HG02642 (cell line): ENCODE results near the gene INS.

Source experiments
- ATAC-seq: cut with Tn5 transposase; IDR thresholded peaks from one replicate; pipeline ENCODE4 v1.9.1; 2021; ENCODE audit warnings: mild to moderate bottlenecking; ENCODE audit not compliant: unreplicated experiment, poor library complexity

The INS gene

GRCh38 chr11:2123628-2123960 lies 37.4 kb downstream of the INS start:
- no peak for ATAC-seq

- ATAC-seq, result no peak
Observed at GRCh38 chr11:2122907-2123627, 37.9 kb downstream of the INS start.

- ATAC-seq, result no peak
Observed at GRCh38 chr11:2122222-2122906, 38.6 kb downstream of the INS start.

- no peak for ATAC-seq
Observed at GRCh38 chr11:2121227-2122130, 39.5 kb downstream of the INS start.

- ATAC-seq, result no peak
Observed at GRCh38 chr11:2120359-2121100, 40.5 kb downstream of the INS start.

GRCh38 chr11:2118677-2119076 lies 42.3 kb downstream of the INS start:
- ATAC-seq, result no peak

- no peak for ATAC-seq
Observed at GRCh38 chr11:2116680-2117079, 44.3 kb downstream of the INS start.

GRCh38 chr11:2115308-2115707 lies 45.7 kb downstream of the INS start:
- no peak for ATAC-seq

- no peak for ATAC-seq
Observed at GRCh38 chr11:2114430-2115241, 46.4 kb downstream of the INS start.

- ATAC-seq, result no peak
Observed at GRCh38 chr11:2113776-2114175, 47.2 kb downstream of the INS start.

- ATAC-seq, result no peak
Observed at GRCh38 chr11:2110521-2110920, 50.5 kb downstream of the INS start.
